ENCODE measurements around the gene MRPL18.

MRPL18 gene

GRCh38 chr6:159832946-159833345, 42.7 kb downstream of the MRPL18 start:
- H3K4me3 ChIP-seq (ENCODE audit: low read length), result no peak overlapping the region
- peak; percentile 67 for DNase-seq (ENCODE audit: low read depth, low spot score)

DNA sequence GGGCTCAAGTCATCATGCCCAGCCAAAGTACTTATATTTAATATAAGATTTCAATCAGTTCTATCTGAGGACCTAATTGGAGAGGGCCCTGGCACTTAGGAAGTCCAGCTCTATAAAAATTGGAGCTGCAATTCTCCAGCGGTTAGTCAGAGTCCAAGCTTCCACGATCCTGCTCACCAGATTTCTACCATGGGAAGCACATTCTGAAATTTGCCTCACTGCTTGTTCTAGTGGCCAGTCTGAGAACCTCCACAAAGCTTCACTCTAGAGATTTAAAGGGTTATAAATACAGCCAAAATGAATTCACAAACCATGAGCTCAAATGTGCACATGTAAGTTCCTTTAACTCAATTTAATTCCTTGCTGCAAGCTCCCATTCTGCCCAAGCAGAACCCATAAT, 43.3 kb downstream of the MRPL18 start:
- no peak for DNase-seq (ENCODE audit: low read depth, low spot score)
- peak overlapping the region; percentile 23 for H3K4me3 ChIP-seq (ENCODE audit: low read length)

GRCh38 chr6:159833997-159834603, 43.8 kb downstream of the MRPL18 start:
- peak overlapping the region; percentile 23 for H3K4me3 ChIP-seq (ENCODE audit: low read length)
- DNase-seq (ENCODE audit: low read depth, low spot score), result peak; percentile 66

DNA sequence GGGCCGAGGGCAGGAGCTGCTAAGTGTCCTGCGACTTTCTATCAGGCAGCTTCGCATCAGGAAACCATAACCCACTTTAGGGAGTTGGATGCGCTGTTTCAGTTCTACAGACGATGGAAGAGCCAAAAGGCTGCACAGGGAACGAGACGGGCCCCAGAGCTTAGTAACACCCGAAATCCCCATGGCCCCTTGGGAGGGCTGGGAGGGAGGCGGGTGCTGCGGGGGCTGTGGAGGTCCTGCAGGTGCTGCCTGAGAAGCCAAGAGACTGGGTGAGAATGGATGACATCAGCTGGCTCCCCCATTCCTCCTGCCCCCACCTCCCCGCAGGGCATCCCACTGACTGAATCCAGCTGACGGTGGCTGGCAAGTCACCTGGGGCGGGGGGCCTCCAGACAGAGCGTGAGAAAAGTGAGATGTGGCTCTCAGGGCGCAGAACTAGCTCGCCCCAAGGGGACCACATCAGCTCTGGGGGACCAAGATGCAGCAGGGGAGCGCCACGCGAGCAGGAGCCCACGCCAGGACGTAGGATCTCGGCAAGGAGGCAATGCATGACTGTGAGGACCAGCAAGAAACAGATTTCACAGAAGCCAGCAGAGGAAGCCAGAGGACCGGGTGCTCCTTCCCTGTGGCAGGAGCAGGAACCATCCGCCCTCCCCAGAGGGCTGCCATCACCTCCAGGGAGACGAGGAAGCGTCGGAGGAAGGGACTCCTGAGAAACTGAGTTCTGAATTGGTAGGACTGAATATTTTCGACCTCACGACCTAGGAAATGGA, 46.6 kb downstream of the MRPL18 start:
- DNase-seq (ENCODE audit: low read depth, low spot score), result no peak
- H3K4me3 ChIP-seq (ENCODE audit: low read length), result no peak overlapping the region

DNA sequence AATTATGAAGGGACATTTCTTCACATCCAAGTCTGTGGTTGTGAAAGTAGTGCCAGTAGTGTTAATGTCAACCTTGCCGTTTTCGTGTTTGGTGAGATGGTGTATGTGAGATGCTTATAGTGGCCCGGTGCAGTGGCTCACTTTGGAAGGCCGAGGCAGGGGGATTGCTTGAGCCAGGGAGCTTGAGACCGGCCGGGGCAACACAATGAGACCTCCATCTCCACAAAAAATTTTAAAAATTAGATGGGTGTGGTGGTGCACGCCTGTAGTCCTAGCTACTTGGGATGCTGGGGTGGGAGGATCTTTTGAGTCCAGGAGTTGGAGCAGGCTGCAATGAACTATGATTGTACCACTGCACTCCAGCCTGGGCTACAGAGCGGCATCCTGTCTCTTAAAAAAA, 47.2 kb downstream of the MRPL18 start:
- no peak overlapping the region for H3K4me3 ChIP-seq (ENCODE audit: low read length)
- DNase-seq (ENCODE audit: low read depth, low spot score), result no peak

DNA sequence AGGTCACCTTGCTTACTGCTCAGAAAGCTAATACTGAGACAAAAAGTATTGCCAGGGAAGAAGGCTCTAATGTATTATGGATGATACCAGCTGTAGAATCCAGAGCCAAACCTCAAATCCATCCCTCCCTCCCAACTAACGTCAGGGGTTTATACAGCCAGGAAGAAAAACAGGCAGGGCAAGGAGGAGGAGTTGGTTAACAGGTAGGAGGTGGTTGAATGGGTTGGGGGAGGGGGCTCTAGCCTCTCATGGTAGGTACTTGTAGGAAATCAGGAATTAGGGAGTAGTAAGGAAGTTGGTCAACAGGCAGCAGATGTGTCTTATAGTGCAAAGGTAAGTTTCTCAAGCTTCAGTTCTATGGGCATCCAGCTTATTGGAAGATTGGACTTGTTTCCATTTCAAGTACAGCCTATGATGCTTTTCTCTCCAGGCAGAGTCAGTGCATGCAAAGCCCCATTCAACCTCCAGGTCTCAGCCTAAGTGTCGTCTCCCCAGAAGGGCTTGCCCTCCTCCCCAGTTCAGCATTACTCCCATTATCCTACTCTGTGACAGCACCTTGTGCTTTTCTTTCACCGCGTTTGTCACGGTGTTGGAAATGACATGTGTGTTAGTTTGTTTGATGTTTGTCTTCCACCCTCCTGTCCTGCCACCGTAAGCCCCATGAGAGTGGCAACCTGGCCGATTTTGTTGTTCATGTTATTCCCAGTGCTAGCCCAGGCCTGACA, 47.9 kb downstream of the MRPL18 start:
- no peak for DNase-seq (ENCODE audit: low read depth, low spot score)
- no peak overlapping the region for H3K4me3 ChIP-seq (ENCODE audit: low read length)

GRCh38 chr6:159842035-159842434, 51.8 kb downstream of the MRPL18 start:
- H3K4me3 ChIP-seq (ENCODE audit: low read length), result no peak overlapping the region
- DNase-seq (ENCODE audit: low read depth, low spot score), result no peak

DNA sequence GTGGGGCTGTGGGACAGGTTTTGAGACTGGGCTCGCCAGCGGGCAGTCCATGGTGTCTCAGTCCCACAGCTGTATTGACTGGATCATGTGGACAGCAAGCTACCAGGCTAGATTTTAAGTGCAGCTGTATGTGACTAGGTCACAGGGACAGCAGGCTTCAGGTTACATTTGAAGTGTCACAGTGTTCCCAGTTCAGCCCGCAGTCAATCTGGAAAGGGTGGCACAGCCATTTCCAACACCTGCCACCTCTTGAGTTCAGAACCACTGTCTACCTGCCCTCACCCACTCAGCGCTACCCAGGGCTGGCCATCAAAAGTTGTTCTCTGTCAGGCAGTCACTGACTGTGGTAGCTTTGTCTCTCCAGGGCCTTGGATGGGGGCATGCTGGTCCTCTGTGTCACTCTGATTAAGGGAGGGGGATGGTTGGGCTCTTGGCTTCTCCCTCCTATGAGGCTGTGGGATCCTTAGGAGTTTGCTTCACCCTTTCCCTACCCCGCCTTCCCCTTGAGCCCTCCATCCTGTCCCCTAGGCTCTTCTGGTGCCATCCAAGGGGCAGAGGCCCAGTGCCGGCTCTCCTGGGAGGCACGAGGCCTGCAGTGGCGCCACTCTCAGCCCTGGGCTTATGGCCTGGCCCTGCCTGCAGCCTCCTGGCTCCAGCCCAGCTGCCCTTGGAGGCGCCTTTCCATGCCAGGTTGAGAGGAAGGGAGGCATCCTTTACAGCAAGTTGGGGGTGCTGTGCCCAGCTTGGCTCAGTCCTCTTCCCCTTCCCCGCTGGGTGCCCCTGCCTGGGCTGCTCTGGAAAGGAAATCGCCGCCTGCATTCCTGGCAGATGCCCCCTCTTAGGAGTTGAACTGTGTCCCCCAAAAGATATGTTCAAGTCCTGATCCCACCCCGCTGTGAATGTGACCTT, 54.7 kb downstream of the MRPL18 start:
- no peak overlapping the region for H3K4me3 ChIP-seq (ENCODE audit: low read length)
- no peak for DNase-seq (ENCODE audit: low read depth, low spot score)
